HepG2 (cell line): Measurements from ENCODE around the gene CMTR2. TPM values are rescaled to one million over a fixed set of nuclear protein-coding genes. Genes with fewer than 3 reads are reported as not detected.

ENCODE experiments used
- ATF3 ChIP-seq: sonication (generic); formaldehyde crosslinking; IDR thresholded peaks from 2 replicates; pipeline ENCODE4 v1.4.0; 2020; ENCODE audit warnings: missing genetic modification reagents
- ELK4 ChIP-seq: sonication (generic); formaldehyde crosslinking; IDR thresholded peaks from 2 replicates; pipeline ENCODE4 v1.9.0; 2021; ENCODE audit warnings: missing genetic modification reagents, borderline replicate concordance
- MED1 ChIP-seq: sonication (generic); formaldehyde crosslinking; IDR thresholded peaks from 2 replicates; pipeline ENCODE4 v1.4.0; 2020; ENCODE audit warnings: missing genetic modification reagents
- RERE ChIP-seq: IDR thresholded peaks from 2 replicates; pipeline ENCODE4 v1.6.1; 2016; ENCODE audit warnings: low read depth, missing genetic modification reagents, missing compliant biosample characterization
- SCMH1 ChIP-seq: sonication (generic); formaldehyde crosslinking; IDR thresholded peaks from 2 replicates; pipeline ENCODE4 v1.9.0; 2021; ENCODE audit warnings: missing genetic modification reagents, mild to moderate bottlenecking, borderline replicate concordance
- YEATS4 ChIP-seq: sonication (generic); formaldehyde crosslinking; IDR thresholded peaks from 2 replicates; pipeline ENCODE4 v1.4.0; 2020; ENCODE audit warnings: missing genetic modification reagents, borderline replicate concordance
- ZNF101 ChIP-seq: sonication (generic); formaldehyde crosslinking; IDR thresholded peaks from 2 replicates; pipeline ENCODE4 v1.4.0; 2020; ENCODE audit warnings: mild to moderate bottlenecking, low read depth, missing genetic modification reagents, borderline replicate concordance
- ZNF710 ChIP-seq: sonication (generic); formaldehyde crosslinking; IDR thresholded peaks from 2 replicates; pipeline ENCODE4 v1.5.0; 2020; ENCODE audit warnings: mild to moderate bottlenecking, missing genetic modification reagents, borderline replicate concordance
- ZNF740 ChIP-seq: sonication (generic); formaldehyde crosslinking; IDR thresholded peaks from 2 replicates; pipeline ENCODE4 v1.4.0; 2020; ENCODE audit warnings: missing genetic modification reagents
- ZNF761 ChIP-seq: sonication (generic); formaldehyde crosslinking; conservative IDR thresholded peaks from 2 replicates; pipeline ENCODE4 v1.4.0; 2020; ENCODE audit warnings: mild to moderate bottlenecking, missing genetic modification reagents
- ZNF781 ChIP-seq: sonication (generic); formaldehyde crosslinking; IDR thresholded peaks from 2 replicates; pipeline ENCODE4 v1.5.1; 2020; ENCODE audit warnings: borderline replicate concordance, mild to moderate bottlenecking, missing genetic modification reagents; ENCODE audit errors: not compliant biosample characterization
- ZSCAN20 ChIP-seq: sonication (generic); formaldehyde crosslinking; IDR thresholded peaks from 2 replicates; pipeline ENCODE4 v1.4.0; 2020; ENCODE audit warnings: missing genetic modification reagents, mild to moderate bottlenecking, borderline replicate concordance
- ZSCAN25 ChIP-seq: sonication (generic); formaldehyde crosslinking; IDR thresholded peaks from 2 replicates; pipeline ENCODE4 v1.8.0; 2022; ENCODE audit warnings: mild to moderate bottlenecking, missing genetic modification reagents
- ZXDC ChIP-seq: sonication (generic); formaldehyde crosslinking; IDR thresholded peaks from 2 replicates; pipeline ENCODE4 v1.5.0; 2020; ENCODE audit warnings: mild to moderate bottlenecking, missing genetic modification reagents
- polyA plus RNA-seq, 8 experiments: library from polyadenylated mRNA; depleted of rRNA in 3 of 8; stranded (reverse) in 7 of 8; unstranded in 1 of 8; fragments of >200 nt; fragmentation: Illumina TruSeq in 4 of 8; extraction: Trizol in 4 of 8; gene quantifications; 2 replicates each; pipeline versions ENCODE4 v1.2.1 to v1.2.3, GENCODE V29; 2011 to 2016; ENCODE audit warnings: low read depth in 4 of 8, missing spikeins in 1 of 8, mixed read lengths in 1 of 8; ENCODE audit not compliant: insufficient read depth in 1 of 8
- total RNA-seq, 5 experiments: library from RNA; depleted of rRNA; stranded (reverse); fragments of >200 nt; fragmentation: Illumina TruSeq; extraction: Trizol; gene quantifications; 2 replicates each; pipeline ENCODE4 v1.2.3, GENCODE V29; 2016; ENCODE audit warnings: low read depth in 1 of 5

CMTR2 gene
- total and polyA plus RNA-seq, 2 of the 13 experiments (the other 11 are each of a cell fraction or from before 2014, with no cell fraction given): 15.0 to 19.9 TPM

GRCh38 chr16:71288890-71289731, at the start of gene CMTR2 (continued):
- peak; percentile 84; the same call in 1 of the 2 replicates for TF ChIP-seq ZNF710 (CRISPR knock-in tag)
- peak; percentile 88 for TF ChIP-seq ZSCAN25
- peak; percentile 93; the same call in 1 of the 2 replicates for TF ChIP-seq ZNF761 (CRISPR knock-in tag)
- peak; percentile 99 for TF ChIP-seq ZNF781 (CRISPR knock-in tag)
- TF ChIP-seq SCMH1 (CRISPR knock-in tag): no peak
- peak; percentile 76 for TF ChIP-seq MED1 (CRISPR knock-in tag)
- peak; percentile 62; the same call in 1 of the 2 replicates for TF ChIP-seq ATF3 (CRISPR knock-in tag)
- 0 out of 2 replicates have a peak, but pooled peaks have one; percentile 37 for TF ChIP-seq ZNF101 (CRISPR knock-in tag)
- peak; percentile 97 for TF ChIP-seq ZSCAN20
- no peak for TF ChIP-seq ELK4
- TF ChIP-seq ZNF740 (CRISPR knock-in tag): peak; percentile 72; the same call in 1 of the 2 replicates
- TF ChIP-seq RERE (CRISPR knock-in tag): peak; percentile 72; the same call in 1 of the 2 replicates
- peak; percentile 94 for TF ChIP-seq YEATS4
- peak; percentile 91 for TF ChIP-seq ZXDC
